ENCODE measurements around the gene SLC25A29. TPM values are rescaled to one million over a fixed set of nuclear protein-coding genes. Genes with fewer than 3 reads are reported as not detected.

The SLC25A29 gene
- total and polyA plus RNA-seq, 2 of the 13 experiments (the other 11 are each of a cell fraction or from before 2014, with no cell fraction given), result 12.2 to 17.2 TPM

DNA sequence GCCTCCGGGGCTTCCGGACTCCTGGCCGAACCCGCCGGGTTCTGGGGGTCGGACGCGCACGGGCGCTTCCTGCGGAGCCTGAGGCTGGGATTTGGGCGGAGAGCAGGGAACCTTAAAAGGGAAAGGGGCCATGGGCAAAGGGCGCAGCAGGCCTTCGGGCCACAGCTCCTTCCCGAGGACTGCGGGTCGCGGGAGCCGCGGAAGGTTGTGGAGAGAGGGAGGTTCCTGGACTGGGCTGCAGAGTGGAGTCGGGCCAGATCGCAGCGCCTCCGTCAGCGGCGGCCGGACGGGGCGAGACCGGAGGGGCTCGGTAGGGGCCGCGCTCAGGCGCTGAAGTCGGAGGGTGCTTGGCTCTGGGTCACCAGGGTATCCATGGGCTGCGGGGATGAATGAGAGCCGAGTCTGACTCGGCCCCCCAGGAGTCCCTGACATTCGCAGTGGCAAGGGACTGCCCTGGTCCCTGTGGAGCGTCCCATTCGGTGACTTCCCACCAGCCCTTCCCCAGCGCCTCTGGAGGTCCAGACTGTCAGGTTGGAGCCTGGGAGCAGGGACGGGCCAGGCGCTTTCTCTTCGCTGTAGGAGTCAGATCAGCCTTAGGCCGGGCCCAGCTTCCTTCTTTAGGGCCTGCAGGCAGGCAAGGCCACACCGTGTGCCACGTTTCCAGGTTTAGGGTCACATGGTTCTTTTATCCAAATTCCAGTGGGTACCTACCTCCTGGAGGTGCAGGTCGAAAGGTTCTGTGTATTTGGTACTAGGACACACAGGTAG, 938 bp upstream of the SLC25A29 start:
- CTCF ChIA-PET (ENCODE audit: low intra/inter-chr PET ratio, low total read pairs), result no interaction called here
- TSS peak; percentile 82 for BruUV-seq (replicated peaks)
- intact Hi-C loops (cut with micrococcal nuclease; ENCODE audit: unreplicated experiment), result loop anchor here (2.0 kb wide), 1 partner anchor 16 kb away; the partner anchor contains the start of gene SLC25A47
- no peak for TF ChIP-seq EZH2 (conservative IDR thresholded peaks at IDR 0.05; ENCODE audit: low read depth, low read length)
- peak; percentile 3 for TF ChIP-seq SKI (IDR thresholded peaks at IDR 0.05; ENCODE audit: partially characterized antibody)
- 0 out of 2 replicates have a peak, but pooled peaks have one; percentile 15 for TF ChIP-seq ZNF782 (CRISPR knock-in tag; IDR thresholded peaks at IDR 0.05; ENCODE audit: borderline replicate concordance)
- TF ChIP-seq EHMT2 (IDR thresholded peaks at IDR 0.05; ENCODE audit: borderline replicate concordance, low read depth, low read length), result no peak
- 0 out of 2 replicates have a peak, but pooled peaks have one; percentile 18 for TF ChIP-seq ZNF788 (CRISPR knock-in tag; IDR thresholded peaks at IDR 0.05; ENCODE audit: borderline replicate concordance)
- no peak for TF ChIP-seq ZNF577 (CRISPR knock-in tag; IDR thresholded peaks at IDR 0.05; ENCODE audit: borderline replicate concordance, low read depth)
- peak; percentile 60; the same call in 1 of the 2 replicates for TF ChIP-seq EEA1 (CRISPR knock-in tag; IDR thresholded peaks at IDR 0.05; ENCODE audit: borderline replicate concordance)
- no peak for TF ChIP-seq ATF7 (IDR thresholded peaks at IDR 0.05)
- no peak for TF ChIP-seq ATF7 (CRISPR knock-in tag; IDR thresholded peaks at IDR 0.05)
- peak; percentile 37; the same call in 1 of the 2 replicates for TF ChIP-seq HDAC2 (CRISPR knock-in tag; IDR thresholded peaks at IDR 0.05)
- TF ChIP-seq KDM1A (CRISPR knock-in tag; IDR thresholded peaks at IDR 0.05), result peak; percentile 51; the same call in 1 of the 2 replicates
- peak; percentile 60; the same call in 1 of the 2 replicates for TF ChIP-seq TBX2 (CRISPR knock-in tag; IDR thresholded peaks at IDR 0.05; ENCODE audit: borderline replicate concordance)
- TF ChIP-seq, protein P1, sequence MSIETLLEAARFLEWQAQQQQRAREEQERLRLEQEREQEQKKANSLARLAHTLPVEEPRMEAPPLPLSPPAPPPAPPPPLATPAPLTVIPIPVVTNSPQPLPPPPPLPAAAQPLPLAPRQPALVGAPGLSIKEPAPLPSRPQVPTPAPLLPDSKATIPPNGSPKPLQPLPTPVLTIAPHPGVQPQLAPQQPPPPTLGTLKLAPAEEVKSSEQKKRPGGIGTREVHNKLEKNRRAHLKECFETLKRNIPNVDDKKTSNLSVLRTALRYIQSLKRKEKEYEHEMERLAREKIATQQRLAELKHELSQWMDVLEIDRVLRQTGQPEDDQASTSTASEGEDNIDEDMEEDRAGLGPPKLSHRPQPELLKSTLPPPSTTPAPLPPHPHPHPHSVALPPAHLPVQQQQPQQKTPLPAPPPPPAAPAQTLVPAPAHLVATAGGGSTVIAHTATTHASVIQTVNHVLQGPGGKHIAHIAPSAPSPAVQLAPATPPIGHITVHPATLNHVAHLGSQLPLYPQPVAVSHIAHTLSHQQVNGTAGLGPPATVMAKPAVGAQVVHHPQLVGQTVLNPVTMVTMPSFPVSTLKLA (IDR thresholded peaks at IDR 0.05), result no peak
- peak; percentile 90 for TF ChIP-seq HNRNPLL (IDR thresholded peaks at IDR 0.05; ENCODE audit: low read depth, low read length, poor library complexity, severe bottlenecking)
- TF ChIP-seq ZNF772 (CRISPR knock-in tag; IDR thresholded peaks at IDR 0.05), result peak; percentile 64; the same call in 1 of the 2 replicates
- peak; percentile 11; the same call in 1 of the 2 replicates for TF ChIP-seq ISL2 (CRISPR knock-in tag; IDR thresholded peaks at IDR 0.05)
- TF ChIP-seq ZFX (CRISPR knock-in tag; IDR thresholded peaks at IDR 0.05; ENCODE audit: low read depth), result peak; percentile 53; the same call in 1 of the 2 replicates
- no peak for TF ChIP-seq SMARCE1 (IDR thresholded peaks at IDR 0.05; ENCODE audit: borderline replicate concordance)
- no peak for TF ChIP-seq ZMAT3 (CRISPR knock-in tag; conservative IDR thresholded peaks at IDR 0.05)
- peak; percentile 21; the same call in 1 of the 2 replicates for TF ChIP-seq ZNF547 (CRISPR knock-in tag; IDR thresholded peaks at IDR 0.05)
- peak; percentile 15; the same call in 1 of the 2 replicates for TF ChIP-seq KDM2A (CRISPR knock-in tag; IDR thresholded peaks at IDR 0.05; ENCODE audit: borderline replicate concordance, low read depth)
- peak; percentile 31 for TF ChIP-seq TAF1 (CRISPR knock-in tag; IDR thresholded peaks at IDR 0.05)
- TF ChIP-seq KAT8 (CRISPR knock-in tag; IDR thresholded peaks at IDR 0.05), result 0 out of 2 replicates have a peak, but pooled peaks have one; percentile 16
- no peak for TF ChIP-seq LCORL (IDR thresholded peaks at IDR 0.05)
- no peak for TF ChIP-seq LCORL (CRISPR knock-in tag; IDR thresholded peaks at IDR 0.05)

More for the DNA sequence above, 938 bp upstream of the SLC25A29 start:
- Histone ChIP-seq H3K27me3 (ENCODE audit: control insufficient read depth in 1 of 2, insufficient read depth in 2 of 2, low read length in 2 of 2) (peaks cover 0 to 9% of the 10 kb centered on the region in 2 experiments; a peak in 4 of 5 replicates), H2AFZ (ENCODE audit: low read length) (no peak overlapping the region), H3K79me2 (ENCODE audit: insufficient read depth, low read length) (no peaks in the 10 kb centered on the region), H3K36me3 (replicated peaks in 1 of 2; ENCODE audit: control insufficient read depth in 1 of 2, insufficient read depth in 2 of 2, low read length in 2 of 2) (no peaks in the 10 kb centered on the region), H3K9ac (ENCODE audit: insufficient read depth, low read depth, low read length) (peak overlapping the region; percentile 78), H3K4me1 (ENCODE audit: insufficient read depth, low read length) (peaks cover 57% of the 10 kb centered on the region), H3K27ac (ENCODE audit: extremely low read length, insufficient read depth, low read length) (peak overlapping the region; percentile 54), H3K4me2 (ENCODE audit: low read depth, low read length) (peak overlapping the region; percentile 80), H3K9me3 (ENCODE audit: low read length) (no peaks in the 10 kb centered on the region), H3K4me3 (replicated peaks in 1 of 3; ENCODE audit: insufficient read depth in 1 of 3, low read depth in 2 of 3, low read length in 3 of 3) (peak overlapping the region; percentile 73 to 87 (median 81)), H4K20me1 (ENCODE audit: insufficient read depth, low read length) (no peaks in the 10 kb centered on the region; the same call in 1 of the 2 replicates)
- in situ Hi-C loops (cut with HindIII; ENCODE audit: extremely low pct_ligation_motif_present, low pct_unique_long_range_greater_than_20kb), result loop anchor here (5.0 kb wide), 1 partner anchor 70 kb away; the partner anchor contains the start of gene WDR25
- FAIRE-seq (no peak), DNase-seq (ENCODE audit: low spot score) (no peak), ATAC-seq (peak; percentile 46)
- under 1% methylated on average over 30 of the region's 49 CpGs for WGBS (ENCODE audit: low lambda C conversion rate)
- POLR2A ChIA-PET, result interaction anchor here (0.7 to 2.6 kb wide), 2 partner anchors 17 to 68 kb away, joined by 3 to 7 read pairs; a partner anchor contains a TSS
